ENCODE results near the gene CIDEB. TPM values are rescaled to one million over a fixed set of nuclear protein-coding genes. Genes with fewer than 3 reads are reported as not detected.

Gene CIDEB
- total RNA-seq, 1 experiment from 2014 or later: not detected

DNA sequence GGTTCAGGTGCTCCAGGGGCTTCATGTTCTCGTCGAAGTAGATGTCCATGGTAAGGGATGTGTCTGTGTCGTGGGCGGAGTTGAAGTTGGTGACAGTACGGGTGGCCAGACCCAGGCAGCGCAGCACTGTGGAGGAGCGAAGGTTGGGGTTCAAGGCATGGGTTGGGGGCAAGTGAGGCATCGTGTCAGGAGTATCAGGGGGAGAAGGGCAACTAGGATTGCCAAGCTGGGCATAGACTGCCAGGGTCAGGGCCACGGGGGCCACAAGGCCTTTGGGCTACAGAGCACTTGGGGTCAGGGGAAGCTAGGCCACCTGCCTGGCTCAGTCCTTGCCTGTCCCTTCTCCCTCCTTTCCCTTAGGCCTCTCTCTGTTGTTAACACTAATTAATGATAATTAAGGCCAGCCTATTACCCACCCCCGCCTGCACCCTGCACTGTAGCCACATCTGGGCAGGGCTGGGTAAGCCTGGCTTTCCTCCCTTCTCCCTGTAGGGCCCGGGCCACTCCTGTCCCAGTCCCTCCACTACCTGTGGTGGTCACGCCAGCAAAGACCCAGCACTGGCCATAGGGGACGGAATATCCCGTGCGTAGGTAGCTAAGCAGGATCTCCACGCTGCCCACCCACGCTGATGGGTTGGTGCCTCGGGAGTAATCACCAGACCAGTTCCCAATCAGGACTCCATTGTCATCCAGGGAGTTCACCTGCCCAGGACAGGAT is 49.1 kb downstream of the CIDEB start:
- DNase-seq (ENCODE audit: extremely low read depth, low read depth): no peak

DNA sequence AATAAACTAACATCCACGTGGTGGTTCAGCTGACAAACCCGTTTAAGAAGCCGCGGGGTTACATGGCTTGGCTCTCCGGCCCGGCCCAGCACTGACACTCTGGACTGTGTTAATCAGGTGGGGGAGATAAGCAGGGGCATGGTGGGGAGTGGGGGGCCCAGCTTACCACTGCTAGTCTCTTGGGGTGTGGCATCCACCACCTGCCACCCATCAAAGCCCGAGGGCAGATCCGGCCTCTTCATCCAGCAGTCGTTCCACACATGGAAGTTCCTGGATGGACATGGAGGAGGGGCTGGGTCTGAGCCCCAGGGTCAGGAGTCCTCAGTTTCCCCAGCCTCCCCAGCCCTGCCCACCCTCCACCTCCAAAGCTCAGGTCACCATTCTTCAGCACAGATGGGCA is 49.7 kb downstream of the CIDEB start:
- DNase-seq (ENCODE audit: extremely low read depth, low read depth): no peak

DNA sequence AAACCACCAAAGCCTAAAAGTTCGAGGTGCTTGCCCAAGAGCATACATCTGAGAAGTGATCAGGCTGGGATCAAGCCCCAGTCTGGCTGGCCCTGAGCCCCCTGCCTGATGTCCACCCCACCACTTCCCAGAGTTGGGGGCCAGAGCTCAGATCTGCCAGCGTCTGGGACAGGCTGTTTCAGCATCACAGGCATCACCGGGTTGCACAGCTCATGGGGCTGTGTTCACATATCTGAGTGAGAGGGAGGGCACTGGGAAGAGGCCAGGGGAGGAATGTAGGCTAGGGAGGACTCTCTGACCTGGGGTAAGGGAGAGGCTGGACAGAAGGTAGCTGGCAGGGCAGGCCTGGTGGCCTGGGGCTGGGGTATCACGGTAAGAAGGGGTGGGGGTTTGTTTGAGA is 50.8 kb downstream of the CIDEB start:
- DNase-seq (ENCODE audit: extremely low read depth, low read depth): no peak

DNA sequence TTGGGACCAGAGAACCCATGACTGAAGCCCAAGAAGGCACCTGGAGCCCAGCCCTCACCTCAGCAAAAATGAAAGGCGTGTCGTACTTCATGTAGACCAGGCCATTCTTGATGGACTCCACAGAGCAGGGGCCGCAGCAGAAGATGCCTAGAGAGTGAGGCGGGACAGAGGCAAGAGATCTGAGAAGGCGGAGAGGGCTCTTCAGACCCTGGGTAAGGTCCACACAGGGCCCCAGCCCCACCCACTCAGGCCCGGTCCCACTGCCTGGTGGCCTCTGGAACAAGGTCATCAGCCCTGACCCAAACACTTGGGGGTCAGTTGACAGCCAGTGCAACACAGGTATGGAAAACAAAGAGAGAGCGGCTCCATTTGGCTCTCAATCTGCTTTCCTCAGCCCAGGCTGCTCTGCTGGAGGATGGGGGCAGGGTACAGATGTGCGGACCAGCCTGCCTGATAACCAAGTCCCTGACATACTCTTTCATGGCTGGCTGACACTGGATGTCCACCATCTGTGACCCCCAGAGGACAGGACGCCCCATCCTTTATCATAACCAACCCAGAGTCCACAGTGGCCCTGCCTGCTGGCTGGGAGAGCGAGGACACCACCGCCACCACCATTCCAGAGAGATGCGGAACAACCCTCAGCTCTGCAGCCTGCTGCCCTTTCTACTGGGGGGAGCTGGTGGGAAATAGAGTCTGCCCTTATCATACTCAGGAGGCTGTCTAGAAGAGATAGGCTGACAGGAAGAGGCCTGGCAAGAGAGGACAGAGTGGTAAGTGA is 51.7 kb downstream of the CIDEB start:
- no peak for DNase-seq (ENCODE audit: extremely low read depth, low read depth)

DNA sequence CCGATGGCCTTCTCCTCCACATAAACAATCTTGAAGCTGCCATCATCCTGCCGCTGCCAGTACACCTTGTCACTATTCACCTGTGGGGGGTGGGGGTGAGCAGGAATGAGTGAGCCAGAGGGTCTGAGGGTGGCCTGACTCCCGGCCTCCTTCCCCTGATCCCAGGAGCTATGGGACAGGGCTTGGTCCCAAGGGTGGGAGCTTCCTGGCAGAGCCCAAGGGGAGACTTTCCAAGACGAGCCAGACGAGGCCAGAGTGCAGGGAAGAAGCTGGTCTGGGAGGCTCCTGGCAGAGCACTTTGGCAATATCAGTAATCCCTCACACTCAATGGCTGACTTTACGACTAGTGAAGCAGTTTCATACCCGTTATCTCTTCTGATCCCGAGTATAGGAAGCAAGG is 52.3 kb downstream of the CIDEB start:
- DNase-seq (ENCODE audit: extremely low read depth, low read depth): no peak

Small RNA genes within 50 kb of the gene (small RNA-seq; reads per million reads assigned to genes)
- gene RF00026: 0 reads per million in 2 experiments

Other genes starting within 250 kb of the CIDEB start
- not detected in 2 replicates for gene CPNE6, start 236.4 kb downstream of the CIDEB start, total RNA-seq (2014; rRNA removed; shearing (Covaris generic))
- 35.8 and 40.8 TPM in 2 replicates for gene PCK2, start 213.7 kb downstream of the CIDEB start, total RNA-seq (2014; rRNA removed; shearing (Covaris generic))
- 49.6 and 54.1 TPM in 2 replicates for gene DCAF11, start 193.2 kb downstream of the CIDEB start, total RNA-seq (2014; rRNA removed; shearing (Covaris generic))
- 1.4 and 1.6 TPM in 2 replicates for gene NRL, start 193.0 kb downstream of the CIDEB start, total RNA-seq (2014; rRNA removed; shearing (Covaris generic))
- 0.45 and 0.84 TPM in 2 replicates for gene FITM1, start 177.3 kb downstream of the CIDEB start, total RNA-seq (2014; rRNA removed; shearing (Covaris generic))
- gene PSME1, start 171.8 kb downstream of the CIDEB start, total RNA-seq (2014; rRNA removed; shearing (Covaris generic)): 160 and 177 TPM in 2 replicates
- 29.6 and 33.5 TPM in 2 replicates for gene EMC9, start 166.4 kb downstream of the CIDEB start, total RNA-seq (2014; rRNA removed; shearing (Covaris generic))
- 204 and 205 TPM in 2 replicates for gene PSME2, start 161.4 kb downstream of the CIDEB start, total RNA-seq (2014; rRNA removed; shearing (Covaris generic))
- 32.0 and 35.1 TPM in 2 replicates for gene RNF31, start 160.5 kb downstream of the CIDEB start, total RNA-seq (2014; rRNA removed; shearing (Covaris generic))
- 14.9 and 16.8 TPM in 2 replicates for gene IRF9, start 146.7 kb downstream of the CIDEB start, total RNA-seq (2014; rRNA removed; shearing (Covaris generic))
- 1.4 and 4.6 TPM in 2 replicates for gene REC8, start 135.9 kb downstream of the CIDEB start, total RNA-seq (2014; rRNA removed; shearing (Covaris generic))
- gene IPO4, start 119.2 kb downstream of the CIDEB start, total RNA-seq (2014; rRNA removed; shearing (Covaris generic)): 38.9 and 48.8 TPM in 2 replicates
- gene TM9SF1, start 112.5 kb downstream of the CIDEB start, total RNA-seq (2014; rRNA removed; shearing (Covaris generic)): 61.4 and 63.5 TPM in 2 replicates
- gene TSSK4, start 102.3 kb downstream of the CIDEB start, total RNA-seq (2014; rRNA removed; shearing (Covaris generic)): 0.20 TPM in 1 of 2 replicates, not detected in the other
- gene CHMP4A, start 94.5 kb downstream of the CIDEB start, total RNA-seq (2014; rRNA removed; shearing (Covaris generic)): 51.2 and 82.4 TPM in 2 replicates
- gene MDP1, start 91.9 kb downstream of the CIDEB start, total RNA-seq (2014; rRNA removed; shearing (Covaris generic)): 15.0 and 20.2 TPM in 2 replicates
- gene NEDD8, start 75.6 kb downstream of the CIDEB start, total RNA-seq (2014; rRNA removed; shearing (Covaris generic)): 207 and 223 TPM in 2 replicates
- 88.7 and 89.5 TPM in 2 replicates for gene GMPR2, start 75.0 kb downstream of the CIDEB start, total RNA-seq (2014; rRNA removed; shearing (Covaris generic))
- 46.9 and 48.7 TPM in 2 replicates for gene TINF2, start 65.4 kb downstream of the CIDEB start, total RNA-seq (2014; rRNA removed; shearing (Covaris generic))
- gene TGM1, start 44.8 kb downstream of the CIDEB start, total RNA-seq (2014; rRNA removed; shearing (Covaris generic)): 5.2 TPM in 2 replicates
- 32.2 and 34.2 TPM in 2 replicates for gene RABGGTA, start 36.4 kb downstream of the CIDEB start, total RNA-seq (2014; rRNA removed; shearing (Covaris generic))
- 8.5 and 9.6 TPM in 2 replicates for gene DHRS1, start 8.2 kb downstream of the CIDEB start, total RNA-seq (2014; rRNA removed; shearing (Covaris generic))
- 16.2 and 16.6 TPM in 2 replicates for gene NOP9, start 8.1 kb downstream of the CIDEB start, total RNA-seq (2014; rRNA removed; shearing (Covaris generic))
- 7.7 and 8.6 TPM in 2 replicates for gene LTB4R2, start 2.2 kb upstream of the CIDEB start, total RNA-seq (2014; rRNA removed; shearing (Covaris generic))
- 11.1 and 13.4 TPM in 2 replicates for gene LTB4R, start 3.5 kb upstream of the CIDEB start, total RNA-seq (2014; rRNA removed; shearing (Covaris generic))
- 0.40 TPM in 1 of 2 replicates, not detected in the other for gene ADCY4, start 27.1 kb upstream of the CIDEB start, total RNA-seq (2014; rRNA removed; shearing (Covaris generic))
- gene RIPK3, start 32.0 kb upstream of the CIDEB start, total RNA-seq (2014; rRNA removed; shearing (Covaris generic)): not detected in 2 replicates
- 17.7 and 23.6 TPM in 2 replicates for gene NFATC4, start 60.2 kb upstream of the CIDEB start, total RNA-seq (2014; rRNA removed; shearing (Covaris generic))
- gene NYNRIN, start 91.0 kb upstream of the CIDEB start, total RNA-seq (2014; rRNA removed; shearing (Covaris generic)): 0.12 and 0.17 TPM in 2 replicates
- gene CBLN3, start 121.7 kb upstream of the CIDEB start, total RNA-seq (2014; rRNA removed; shearing (Covaris generic)): 1.1 and 1.2 TPM in 2 replicates
- gene KHNYN, start 122.0 kb upstream of the CIDEB start, total RNA-seq (2014; rRNA removed; shearing (Covaris generic)): 51.1 and 58.3 TPM in 2 replicates
- 22.6 and 24.7 TPM in 2 replicates for gene SDR39U1, start 134.8 kb upstream of the CIDEB start, total RNA-seq (2014; rRNA removed; shearing (Covaris generic))
- gene CMA1, start 200.3 kb upstream of the CIDEB start, total RNA-seq (2014; rRNA removed; shearing (Covaris generic)): not detected in 2 replicates

All from NCI-H460 (cell line).